Mammary microvascular endothelial cell (primary cell): ENCODE measurements around the gene PIGV. TPM values are rescaled to one million over a fixed set of nuclear protein-coding genes. Genes with fewer than 3 reads are reported as not detected.

Experiments
- total RNA-seq: library from RNA; depleted of rRNA; stranded (reverse); fragments of >200 nt; gene quantifications from 2 replicates; pipeline ENCODE4 v1.2.3, GENCODE V29; 2015

PIGV gene
- total RNA-seq: 4.8 and 8.4 TPM in 2 replicates

GRCh38 chr1:26787706-26788514, at the start of gene PIGV:
Gene PIGV, plus strand, starts transcription at chr1:26787950. Its CDS starts 2,866 bp downstream, at chr1:26790816.

DNA sequence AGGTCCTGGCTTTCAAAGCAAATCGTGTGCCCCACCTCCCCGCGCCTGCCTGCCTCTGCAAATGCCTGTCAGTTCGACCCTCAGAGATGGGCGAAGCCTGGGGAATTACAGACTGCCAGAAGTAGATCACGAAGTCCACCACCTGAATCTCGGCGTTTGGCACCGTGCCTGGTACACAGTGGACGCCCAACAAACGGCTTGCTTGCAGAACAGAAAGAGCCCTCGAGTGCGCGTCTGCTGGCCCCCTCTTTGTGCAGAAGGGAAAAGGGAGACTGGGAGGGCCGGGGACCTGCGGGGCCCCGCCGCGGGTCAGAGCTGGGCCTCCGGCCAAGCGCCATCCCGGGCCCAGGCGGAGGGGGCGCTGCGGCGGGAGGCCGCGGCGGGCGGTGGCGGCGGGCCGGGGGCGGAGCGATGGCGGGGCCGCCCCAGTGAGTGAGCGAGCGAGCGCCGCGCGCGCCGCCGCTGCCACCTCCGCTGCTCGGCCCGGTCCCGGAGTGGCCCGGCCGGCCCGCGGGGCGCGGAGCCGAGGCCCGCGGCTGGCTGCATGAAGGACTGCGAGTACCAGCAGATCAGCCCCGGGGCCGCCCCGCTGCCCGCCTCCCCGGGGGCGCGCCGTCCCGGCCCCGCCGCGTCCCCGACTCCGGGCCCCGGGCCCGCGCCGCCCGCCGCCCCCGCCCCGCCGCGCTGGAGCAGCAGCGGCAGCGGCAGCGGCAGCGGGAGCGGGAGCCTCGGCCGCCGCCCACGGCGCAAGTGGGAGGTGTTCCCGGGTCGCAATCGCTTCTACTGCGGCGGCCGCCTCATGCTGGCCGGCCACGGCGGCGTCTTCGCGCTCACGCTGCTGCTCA, 38.7 kb downstream of the PIGV start, which contains the start of gene ZDHHC18:
ZDHHC18 (plus strand) TSS at position 428 of the 845 bp plus-strand sequence; CDS start at position 545, 117 bp downstream.

Other genes starting within 250 kb of the PIGV start
- 24.8 and 25.0 TPM in 2 replicates for gene ARID1A, start 91.9 kb upstream of the PIGV start, total RNA-seq
- 13.8 and 19.3 TPM in 2 replicates for gene ZDHHC18, start 38.7 kb downstream of the PIGV start, total RNA-seq
- 0.20 and 0.80 TPM in 2 replicates for gene SFN, start 75.2 kb downstream of the PIGV start, total RNA-seq
- 4.5 and 10.2 TPM in 2 replicates for gene GPN2, start 102.3 kb downstream of the PIGV start, total RNA-seq
- gene GPATCH3, start 112.5 kb downstream of the PIGV start, total RNA-seq: 8.3 and 10.3 TPM in 2 replicates
- not detected in 2 replicates for gene NR0B2, start 126.0 kb downstream of the PIGV start, total RNA-seq
- gene NUDC, start 133.8 kb downstream of the PIGV start, total RNA-seq: 99.9 and 108 TPM in 2 replicates
- not detected in 2 replicates for gene KDF1, start 172.5 kb downstream of the PIGV start, total RNA-seq
- 230 and 265 TPM in 2 replicates for gene TRNP1, start 205.7 kb downstream of the PIGV start, total RNA-seq
- gene TENT5B, start 224.9 kb downstream of the PIGV start, total RNA-seq: 3.0 and 3.7 TPM in 2 replicates